Natural killer cell (primary cell): ENCODE results near the gene TIGD6. TPM values are rescaled to one million over a fixed set of nuclear protein-coding genes. Genes with fewer than 3 reads are reported as not detected.
A peak's percentile ranks its signal among the peaks of the same experiment; 100 is the strongest.

Source experiments
- ATAC-seq, 3 donors: fragments of 150-1000 bp in 2 of 3; fragments of 200-7000 bp in 1 of 3; cut with Tn5 transposase; 1 replicate in 1 of 3; 2 replicates in 2 of 3; pipeline ENCODE4 v1.10.0; 2021; ENCODE audit warnings: mild to moderate bottlenecking in 2 of 3, moderate library complexity in 2 of 3
- DNase-seq, 2 donors: peaks; one replicate each; pipeline versions ENCODE4 v3.0.0 to v3.0.0-alpha.2; 2013 to 2021; ENCODE audit warnings: mixed read lengths in 1 of 2
- H3K27ac ChIP-seq: one replicate; pipeline ENCODE4 v1.5.1; 2013; ENCODE audit warnings: mild to moderate bottlenecking, low read length
- H3K27me3 ChIP-seq: one replicate; pipeline ENCODE4 v1.6.1; 2013; ENCODE audit warnings: low read length; ENCODE audit not compliant: control insufficient read depth, insufficient read depth
- H3K36me3 ChIP-seq: one replicate; pipeline ENCODE4 v1.6.1; 2013; ENCODE audit warnings: low read length; ENCODE audit not compliant: control insufficient read depth, insufficient read depth
- H3K4me1 ChIP-seq: one replicate; pipeline ENCODE4 v1.6.1; 2013; ENCODE audit warnings: low read length; ENCODE audit not compliant: control insufficient read depth, insufficient read depth
- H3K4me3 ChIP-seq: one replicate; pipeline ENCODE4 v1.5.1; 2013; ENCODE audit warnings: low read length
- H3K9me3 ChIP-seq: one replicate; pipeline ENCODE4 v1.6.1; 2013; ENCODE audit warnings: low read length; ENCODE audit not compliant: control insufficient read depth, insufficient read depth
- H3K27ac Mint-ChIP-seq, 2 donors: one replicate each; pipeline ENCODE4 v1.8.0; 2022; ENCODE audit warnings: mild to moderate bottlenecking in 2 of 2, mixed read lengths in 2 of 2, moderate library complexity in 1 of 2
- H3K27me3 Mint-ChIP-seq, 2 donors: one replicate each; pipeline ENCODE4 v1.8.0; 2022; ENCODE audit warnings: low read depth in 2 of 2, mixed read lengths in 2 of 2
- H3K36me3 Mint-ChIP-seq: one replicate; pipeline ENCODE4 v1.8.0; 2022; ENCODE audit warnings: mixed read lengths
- H3K4me1 Mint-ChIP-seq, 2 donors: one replicate each; pipeline ENCODE4 v1.8.0; 2022; ENCODE audit warnings: mixed read lengths in 2 of 2
- H3K4me3 Mint-ChIP-seq: one replicate; pipeline ENCODE4 v1.8.0; 2022; ENCODE audit warnings: mild to moderate bottlenecking, moderate library complexity, mixed read lengths
- H3K9me3 Mint-ChIP-seq, 2 donors: one replicate each; pipeline ENCODE4 v1.8.0; 2022; ENCODE audit warnings: mixed read lengths in 2 of 2
- CTCF ChIP-seq: fragments of 200-600 bp; IDR thresholded peaks from one replicate; pipeline ENCODE4 v1.8.0; 2022; ENCODE audit warnings: antibody characterized with exemption
- WGBS: methylation state at CpG from one replicate; pipeline ENCODE4 v1.1.7; 2013; ENCODE audit warnings: missing lambda C conversion rate; ENCODE audit not compliant: insufficient coverage; 5-methylcytosine and 5-hydroxymethylcytosine counted together
- intact Hi-C: fragments of 100-400 bp; cut with micrococcal nuclease; formaldehyde crosslinking; loops from one replicate; pipeline ENCODE4 v1.14.2; 2022
- total RNA-seq, 4 donors: library from RNA; stranded (reverse); fragments of 120-200 nt in 1 of 4; gene quantifications; one replicate each; pipeline versions ENCODE4 v1.2.3 to v1.2.4, GENCODE V29; 2013 to 2022

The TIGD6 gene
- total RNA-seq, 3 donors from 2014 or later (not counting 1 experiment from before 2014, with no cell fraction given): 1.8 to 3.9 (median 2.5) TPM

GRCh38 chr5:150024346-150024984 lies 24.0 kb upstream of the TIGD6 start:
- WGBS: 96% methylated on average over 8 of the region's 9 CpGs

GRCh38 chr5:150023136-150023535 lies 22.7 kb upstream of the TIGD6 start:
- H3K27me3 Mint-ChIP-seq: no peaks in the 10 kb centered on the region
- no peaks in the 10 kb centered on the region for H3K27me3 ChIP-seq
- DNase-seq (no peak), ATAC-seq (no peak)
- no peak overlapping the region for H3K4me3 ChIP-seq
- H3K4me1 Mint-ChIP-seq: peaks cover 0 to 4% of the 10 kb centered on the region in 2 donors
- intact Hi-C loops: no loop called here
- no peak overlapping the region for H3K27ac ChIP-seq
- 100% methylated on average over 1 of the region's 1 CpG for WGBS
- H3K36me3 ChIP-seq: peaks cover 75% of the 10 kb centered on the region
- H3K4me3 Mint-ChIP-seq: no peak overlapping the region
- H3K9me3 Mint-ChIP-seq: no peaks in the 10 kb centered on the region
- no peaks in the 10 kb centered on the region for H3K4me1 ChIP-seq
- no peaks in the 10 kb centered on the region for H3K9me3 ChIP-seq
- peaks cover 63% of the 10 kb centered on the region for H3K36me3 Mint-ChIP-seq
- no peak overlapping the region for H3K27ac Mint-ChIP-seq
- no peak for TF ChIP-seq CTCF

More at GRCh38 chr5:150024346-150024984, 24.0 kb upstream of the TIGD6 start:
- no peaks in the 10 kb centered on the region for H3K9me3 Mint-ChIP-seq
- intact Hi-C loops: no loop called here
- H3K36me3 Mint-ChIP-seq: peaks cover 56% of the 10 kb centered on the region
- no peak for TF ChIP-seq CTCF
- no peaks in the 10 kb centered on the region for H3K27me3 Mint-ChIP-seq
- peak in 1 of 3 donors; percentile 28 for ATAC-seq
- Histone ChIP-seq H3K36me3 (peaks cover 67% of the 10 kb centered on the region), H3K27me3 (no peaks in the 10 kb centered on the region), H3K4me3 (no peak overlapping the region), H3K4me1 (no peaks in the 10 kb centered on the region), H3K27ac (no peak overlapping the region), H3K9me3 (no peaks in the 10 kb centered on the region)
- DNase-seq: no peak
- H3K27ac Mint-ChIP-seq: no peak overlapping the region
- H3K4me1 Mint-ChIP-seq: peaks cover 0 to 4% of the 10 kb centered on the region in 2 donors
- H3K4me3 Mint-ChIP-seq: no peak overlapping the region

- Mint-ChIP-seq H3K9me3 (no peaks in the 10 kb centered on the region), H3K27ac (no peak overlapping the region), H3K27me3 (no peaks in the 10 kb centered on the region), H3K4me1 (peaks cover 0 to 4% of the 10 kb centered on the region in 2 donors), H3K36me3 (peaks cover 58% of the 10 kb centered on the region), H3K4me3 (no peak overlapping the region)
- Histone ChIP-seq H3K27me3 (no peaks in the 10 kb centered on the region), H3K36me3 (peaks cover 80% of the 10 kb centered on the region), H3K4me3 (no peak overlapping the region), H3K4me1 (no peaks in the 10 kb centered on the region), H3K9me3 (no peaks in the 10 kb centered on the region), H3K27ac (no peak overlapping the region)
- WGBS: 93% methylated on average over 2 of the region's 2 CpGs
- ATAC-seq (no peak), DNase-seq (no peak)
- intact Hi-C loops: no loop called here
- no peak for TF ChIP-seq CTCF
These were observed 22.2 kb upstream of the TIGD6 start for GRCh38 chr5:150022681-150023080.

DNA sequence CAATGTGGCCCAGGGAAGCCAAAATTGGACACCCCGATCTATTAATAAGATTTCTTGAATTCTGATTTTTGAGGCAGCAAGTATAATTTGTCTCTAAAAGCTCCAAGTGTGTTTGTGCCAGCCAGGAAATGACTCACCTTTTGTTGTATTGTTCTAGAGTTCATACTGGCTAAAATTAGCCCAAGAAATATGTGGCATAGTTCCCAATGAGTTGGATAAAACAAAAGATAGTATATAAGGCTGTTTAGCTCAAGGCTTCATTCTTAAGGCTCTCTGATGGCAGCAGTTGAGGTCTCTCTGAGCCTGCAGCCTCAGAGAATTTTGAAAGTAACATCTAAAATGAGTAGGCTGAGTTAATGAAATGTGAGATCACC lies 21.7 kb upstream of the TIGD6 start:
- Histone ChIP-seq H3K4me3 (no peak overlapping the region), H3K27ac (no peak overlapping the region), H3K4me1 (no peaks in the 10 kb centered on the region), H3K36me3 (peaks cover 78% of the 10 kb centered on the region), H3K9me3 (no peaks in the 10 kb centered on the region), H3K27me3 (no peaks in the 10 kb centered on the region)
- Mint-ChIP-seq H3K36me3 (peaks cover 57% of the 10 kb centered on the region), H3K9me3 (no peaks in the 10 kb centered on the region), H3K4me1 (peaks cover 4 to 5% of the 10 kb centered on the region in 2 donors), H3K4me3 (no peak overlapping the region), H3K27me3 (no peaks in the 10 kb centered on the region), H3K27ac (no peak overlapping the region)
- no peak for ATAC-seq
- intact Hi-C loops: no loop called here
- 100% methylated on average over 1 of the region's 1 CpG for WGBS
- no peak for TF ChIP-seq CTCF
- DNase-seq: no peak
